ENCODE data around the gene ANKRD11.

Gene ANKRD11

DNA sequence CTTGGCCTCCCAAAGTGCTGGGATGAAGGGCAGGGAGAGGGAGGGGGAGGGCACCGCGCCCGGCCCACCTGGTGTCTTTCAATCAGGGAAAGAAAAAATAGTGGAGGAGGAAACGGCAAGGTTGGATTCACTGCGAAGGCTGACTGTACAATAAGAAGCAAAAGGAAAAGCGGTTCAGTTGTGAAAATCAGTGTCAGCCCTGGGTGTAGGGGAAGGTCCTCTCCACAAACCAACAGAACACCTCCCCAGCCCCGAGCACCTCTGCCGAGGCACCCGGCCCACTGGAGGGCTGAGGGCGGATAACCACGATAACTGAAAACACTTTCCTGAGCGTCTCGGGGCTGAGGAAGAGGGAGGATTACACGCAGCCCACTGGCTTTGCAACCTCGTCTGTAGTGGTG, 16.4 kb upstream of the ANKRD11 start:
- FAIRE-seq, result no peak

DNA sequence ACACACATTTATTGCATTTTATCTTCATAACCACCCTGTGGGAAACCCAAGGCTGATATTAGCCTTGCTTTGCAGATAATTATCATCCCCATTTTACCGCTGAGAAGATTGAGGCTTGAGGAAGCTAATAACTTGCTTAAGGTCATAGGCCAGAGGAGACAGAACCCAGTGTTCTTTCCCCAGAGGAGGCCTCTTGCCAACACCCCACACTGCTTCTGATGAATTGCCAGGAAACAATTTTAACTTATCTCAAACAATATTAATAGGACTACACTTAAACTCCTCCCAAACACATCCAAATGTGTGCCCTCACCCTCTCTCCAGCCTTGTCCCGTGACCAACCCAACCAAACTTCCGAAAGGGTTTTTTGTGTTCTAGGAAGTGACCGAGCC, 15.7 kb upstream of the ANKRD11 start:
- no peak for FAIRE-seq

DNA sequence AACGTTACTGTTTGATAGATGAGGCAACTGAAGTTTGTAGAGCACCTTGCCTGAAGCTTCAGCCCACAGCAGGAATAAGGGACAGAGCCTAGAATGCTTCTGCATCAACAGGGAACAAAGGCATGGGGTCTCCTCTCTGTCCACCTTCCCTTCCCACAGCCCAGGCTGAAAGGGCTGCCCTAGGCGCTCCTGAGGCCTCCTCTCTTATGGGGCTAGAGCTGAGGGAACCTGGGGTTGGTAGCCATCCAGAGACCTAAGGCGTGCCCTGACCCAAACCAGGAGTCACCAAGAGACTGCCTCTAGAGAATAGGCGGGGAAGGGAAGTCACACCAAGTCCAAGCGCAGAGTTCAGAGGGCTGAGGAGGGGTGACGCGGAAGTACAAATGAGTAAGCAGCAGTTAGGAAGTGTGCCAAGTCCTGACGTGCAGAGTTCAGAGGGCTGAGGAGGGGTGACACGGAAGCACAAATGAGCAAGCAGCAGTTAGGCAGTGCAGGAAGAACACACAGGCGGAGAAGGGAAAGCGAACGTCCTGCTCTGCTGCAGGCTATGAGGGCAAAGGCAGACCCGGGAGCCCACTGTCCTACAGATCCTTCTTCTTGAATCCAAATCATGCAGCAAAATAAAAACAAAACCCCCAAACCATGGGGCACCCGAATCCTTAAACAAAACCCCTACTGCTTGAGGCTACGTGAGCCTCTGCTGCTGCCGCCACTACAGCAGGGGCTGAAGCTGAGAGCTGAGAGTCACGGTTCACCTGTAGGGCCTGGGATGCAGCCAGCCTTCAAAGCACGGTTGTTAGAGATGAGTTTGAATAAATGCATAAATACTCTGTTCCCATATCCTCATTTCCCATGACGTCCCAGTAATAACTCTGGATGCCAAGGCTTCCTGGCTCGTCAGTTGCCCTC, 15.1 kb upstream of the ANKRD11 start:
- FAIRE-seq, result no peak

DNA sequence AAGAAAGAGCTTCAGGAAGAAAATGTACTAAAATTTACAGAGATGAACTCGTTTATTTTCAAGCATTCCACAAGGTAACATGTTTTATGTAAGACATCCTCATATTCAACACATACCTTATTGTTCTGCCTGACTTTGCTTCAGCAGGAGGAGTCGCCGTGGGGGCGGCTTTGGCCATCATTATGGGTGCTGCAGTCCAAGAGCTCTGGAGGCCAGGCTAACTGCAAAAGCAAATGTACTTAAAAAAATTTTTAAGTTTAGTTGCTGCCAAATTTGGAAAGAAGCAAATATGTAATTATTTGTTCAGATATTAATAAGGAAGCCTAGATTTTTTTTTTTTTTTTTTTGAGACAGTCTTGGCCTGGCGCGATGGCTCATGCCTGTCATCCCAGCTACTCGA, 13.7 kb upstream of the ANKRD11 start:
- no peak for FAIRE-seq

DNA sequence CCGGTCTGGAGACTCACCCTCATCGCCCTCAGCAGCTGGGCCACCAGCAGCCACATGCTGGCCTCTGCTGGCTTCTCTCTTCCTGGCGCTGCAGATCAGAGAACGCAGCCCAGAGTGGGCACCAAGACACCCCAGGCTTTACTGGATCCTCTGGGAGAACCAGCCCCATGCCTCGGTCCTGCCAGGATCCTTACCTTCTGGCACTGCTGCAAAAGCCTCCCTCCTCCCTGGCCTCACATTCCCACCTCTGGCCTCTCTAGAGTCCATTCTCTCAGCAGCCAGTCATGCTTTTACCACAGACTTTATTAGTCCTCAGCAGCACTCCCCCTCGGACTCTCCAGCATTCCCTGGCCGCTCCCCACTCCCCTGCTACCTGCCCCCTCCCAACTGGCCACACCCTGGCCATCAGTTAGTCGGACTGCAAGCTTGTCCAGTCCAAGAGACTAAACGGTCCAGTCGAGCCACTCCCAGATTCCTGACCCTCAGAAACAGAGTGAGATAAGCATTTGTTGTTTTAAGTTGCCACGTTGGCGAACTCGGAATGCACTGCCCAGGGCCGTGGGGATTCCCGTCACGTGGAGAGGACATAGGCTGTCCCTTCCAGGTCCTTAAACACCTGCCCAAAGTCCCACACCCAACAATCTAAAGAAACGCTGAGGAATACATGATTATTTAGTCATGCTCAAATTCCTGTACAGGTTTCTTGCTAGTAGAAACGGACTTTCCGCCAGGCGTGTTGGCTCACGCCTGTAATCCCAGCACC, 11.9 kb upstream of the ANKRD11 start:
- no peak for FAIRE-seq

DNA sequence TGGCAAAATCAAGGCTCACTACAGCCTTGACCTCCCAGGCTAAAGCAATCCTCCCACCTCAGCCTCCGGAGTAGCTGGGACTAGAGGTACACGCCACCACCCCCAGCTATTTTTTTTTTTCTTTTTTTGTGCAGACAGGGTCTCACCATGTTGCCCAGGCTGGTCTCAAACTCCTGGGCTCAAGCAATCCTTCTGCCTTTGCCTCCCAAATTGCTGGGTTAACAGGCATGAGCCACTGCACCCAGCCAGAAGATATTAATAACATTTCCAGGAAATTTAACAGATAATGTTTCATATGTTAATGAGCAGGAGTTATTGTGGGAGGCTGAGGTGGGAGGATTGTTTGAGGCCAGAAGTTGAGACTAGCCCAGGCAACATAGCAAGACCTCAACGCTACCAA, 9.4 kb upstream of the ANKRD11 start:
- no peak for FAIRE-seq

DNA sequence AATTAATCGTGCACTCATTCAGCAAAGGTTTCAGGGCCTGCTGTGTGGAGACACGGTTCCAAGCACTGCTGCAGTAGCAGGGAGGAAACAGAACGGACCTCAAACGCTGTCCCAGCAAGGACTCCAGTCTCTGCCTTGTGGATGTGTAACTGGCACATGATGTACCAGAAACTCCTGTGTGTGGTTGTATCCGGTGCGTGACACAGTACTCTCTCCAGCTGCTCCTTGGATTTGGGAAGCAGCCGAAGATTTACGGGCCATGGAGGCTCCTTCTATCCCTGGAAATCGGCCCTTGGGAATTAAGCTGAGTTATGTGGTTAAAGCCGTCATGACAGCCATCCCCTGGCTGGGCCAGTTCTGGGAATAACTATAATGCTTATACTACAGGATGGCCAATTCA, 8.5 kb upstream of the ANKRD11 start:
- no peak for FAIRE-seq

DNA sequence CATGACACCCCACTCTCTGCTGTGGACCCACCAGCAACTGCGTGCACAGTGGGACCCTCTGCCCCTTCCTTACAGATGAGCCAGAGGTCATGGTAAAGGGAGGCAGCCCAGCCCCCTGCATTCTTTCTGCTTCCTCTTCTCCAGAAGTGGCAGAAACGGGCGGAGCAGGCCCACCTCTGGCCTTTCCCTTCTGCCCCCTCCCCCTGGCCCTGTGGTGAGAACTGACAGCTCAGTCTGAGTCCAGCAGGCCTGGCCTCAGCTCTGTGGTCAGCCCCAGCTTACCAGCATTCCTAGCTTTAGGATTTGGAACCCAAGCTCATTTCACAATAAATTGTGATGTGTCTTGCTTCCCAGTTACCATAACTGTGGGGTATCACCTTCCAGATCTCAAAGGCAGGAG, 4.8 kb upstream of the ANKRD11 start:
- no peak for FAIRE-seq

DNA sequence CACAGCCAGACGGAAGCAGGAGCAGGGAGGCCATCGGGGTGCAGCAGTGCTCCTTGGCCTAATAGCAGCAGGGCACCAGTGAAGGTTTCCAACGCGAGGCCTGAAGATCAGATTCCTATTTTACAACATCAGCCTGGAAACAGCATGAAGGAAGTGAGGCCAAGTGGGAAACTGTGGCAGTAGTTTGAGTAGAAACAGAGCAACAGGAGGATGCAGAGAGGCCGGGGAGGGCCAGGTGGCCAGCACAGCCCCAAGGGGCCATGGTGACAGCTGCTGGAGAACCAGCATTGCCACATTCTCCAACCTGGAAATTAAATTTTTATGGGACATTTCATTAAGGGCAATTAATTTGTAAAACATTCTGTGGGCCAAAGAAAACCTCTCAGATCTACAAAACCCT, 3.4 kb upstream of the ANKRD11 start:
- no peak for FAIRE-seq

DNA sequence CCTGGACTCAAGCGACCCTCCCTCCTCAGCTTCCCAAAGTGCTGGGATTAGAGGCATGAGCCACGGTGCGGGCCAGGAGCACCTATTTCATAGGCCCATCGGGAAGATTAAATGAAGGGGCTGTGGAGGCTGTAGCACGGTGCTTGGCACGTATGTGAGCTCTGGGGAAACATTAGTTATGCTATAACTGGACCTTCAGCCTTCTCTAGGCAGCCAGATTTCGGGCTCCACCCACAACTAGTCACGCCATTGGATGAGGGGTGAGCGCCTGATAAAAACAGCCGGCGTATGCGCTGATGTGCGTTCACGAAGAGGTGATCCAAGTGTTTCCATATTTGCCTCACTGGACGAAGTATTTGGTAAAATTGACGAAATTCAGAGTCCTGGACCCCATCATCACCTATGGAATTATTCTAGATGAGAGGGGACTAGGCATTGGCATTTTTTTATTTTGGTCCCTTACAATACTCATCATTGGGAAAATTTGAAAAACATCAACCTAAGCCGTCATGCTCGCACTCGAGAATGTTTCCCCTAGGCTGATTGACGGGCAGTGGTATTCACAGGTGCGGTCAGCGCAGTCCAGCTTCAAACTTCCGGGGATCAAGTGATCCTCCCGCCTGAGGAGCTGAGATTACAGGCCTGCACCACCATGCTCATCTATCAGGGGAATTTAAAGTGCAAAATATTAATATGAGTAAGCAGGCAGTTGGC, 1.8 kb upstream of the ANKRD11 start:
- FAIRE-seq, result no peak

DNA sequence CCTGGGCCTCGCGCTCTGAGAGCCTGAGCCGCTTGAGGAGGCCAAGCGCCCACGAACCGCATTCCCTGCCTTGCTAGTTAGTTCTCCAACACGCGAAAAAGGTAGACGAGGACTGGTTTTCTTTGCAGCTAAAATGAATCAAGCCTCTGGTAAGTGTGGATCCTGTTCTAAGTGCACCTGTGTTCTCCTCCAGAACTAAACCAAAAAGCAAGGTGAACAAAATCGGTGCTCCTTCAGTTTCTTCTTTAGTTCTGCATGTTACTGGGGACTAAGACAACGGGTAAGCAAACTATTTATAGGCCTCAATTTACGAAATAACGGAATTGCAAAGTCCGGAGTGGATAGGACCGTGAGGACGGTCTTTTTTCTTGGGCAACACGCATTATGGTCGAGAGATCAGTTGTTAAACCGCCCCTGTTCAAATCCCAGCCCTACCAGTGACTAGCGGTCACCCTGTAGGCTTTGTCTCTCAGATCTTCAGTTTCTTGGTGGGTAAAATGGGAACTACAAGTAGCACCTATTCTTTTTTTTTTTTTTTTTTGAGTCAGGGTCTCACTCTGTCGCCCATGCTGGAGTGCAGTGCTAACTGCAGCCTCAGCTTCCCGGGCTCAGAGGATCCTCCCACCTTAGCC, 993 bp upstream of the ANKRD11 start:
- FAIRE-seq, result no peak

DNA sequence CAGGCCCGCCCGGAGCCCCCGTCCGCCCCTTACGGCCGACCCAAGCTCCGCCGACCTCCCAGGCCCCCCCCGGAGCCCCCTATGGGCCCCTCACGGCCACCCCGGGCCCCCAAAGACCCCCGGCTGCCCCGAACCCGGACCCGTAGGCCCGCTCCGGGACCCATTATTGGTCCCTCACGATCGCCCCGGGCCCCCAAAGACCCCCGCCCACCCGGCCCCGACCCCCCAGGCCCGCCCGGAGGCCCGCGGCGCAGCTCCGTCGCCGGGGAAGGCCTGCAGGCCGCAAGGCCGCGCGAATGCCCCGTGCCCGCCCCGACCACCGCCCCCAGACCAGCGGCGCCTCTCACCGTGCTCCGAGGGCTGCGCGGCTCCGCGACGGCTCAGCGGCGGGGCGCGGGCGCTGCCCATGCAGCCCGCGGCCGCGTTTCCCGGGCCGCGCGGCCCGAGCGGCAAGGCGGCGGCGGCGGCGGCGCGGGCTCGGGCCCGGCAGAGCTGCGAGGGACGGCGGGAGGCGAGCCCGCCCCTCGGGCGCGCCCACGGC, 393 bp downstream of the ANKRD11 start:
- no peak for FAIRE-seq

DNA sequence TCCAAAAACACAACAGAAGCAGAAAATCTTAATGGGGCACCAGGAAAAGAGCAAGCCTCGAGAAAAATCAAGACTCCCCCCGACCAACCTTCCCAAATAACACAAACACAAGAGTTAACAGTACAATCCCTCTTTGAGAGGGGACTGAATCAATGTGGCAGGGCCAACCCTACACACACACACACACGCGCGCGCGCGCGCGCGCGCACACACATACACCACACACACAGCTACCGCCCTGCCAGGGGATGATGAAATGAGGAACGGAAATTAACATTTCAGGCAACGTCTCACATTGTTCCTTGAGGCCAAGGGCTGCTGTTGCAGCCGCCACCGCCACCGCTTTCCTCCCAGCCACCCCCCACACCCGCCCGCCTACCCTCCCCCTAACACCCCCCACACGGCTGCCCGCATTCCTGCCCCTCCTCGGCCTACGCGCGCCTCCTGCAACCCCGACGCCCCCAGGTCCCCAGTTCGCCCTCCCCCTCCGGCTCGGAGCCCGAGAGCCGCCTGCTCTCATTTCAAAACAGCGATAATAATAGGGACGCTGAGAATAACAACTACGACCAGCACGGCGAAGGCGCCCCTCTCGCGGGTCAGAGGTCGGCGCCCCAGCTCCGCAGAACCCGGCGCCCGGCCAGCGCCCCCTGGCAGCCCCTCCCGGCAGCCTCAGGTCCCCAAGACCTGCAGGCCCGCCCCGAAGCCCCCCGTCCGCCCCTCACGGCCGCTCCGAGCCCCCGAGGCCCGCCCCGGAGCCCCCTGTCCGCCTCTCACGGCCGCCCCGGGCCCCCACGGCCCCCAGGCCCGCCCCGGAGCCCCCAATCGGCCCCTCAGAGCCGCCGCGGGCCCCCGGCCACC, 1.1 kb downstream of the ANKRD11 start:
- no peak for FAIRE-seq

DNA sequence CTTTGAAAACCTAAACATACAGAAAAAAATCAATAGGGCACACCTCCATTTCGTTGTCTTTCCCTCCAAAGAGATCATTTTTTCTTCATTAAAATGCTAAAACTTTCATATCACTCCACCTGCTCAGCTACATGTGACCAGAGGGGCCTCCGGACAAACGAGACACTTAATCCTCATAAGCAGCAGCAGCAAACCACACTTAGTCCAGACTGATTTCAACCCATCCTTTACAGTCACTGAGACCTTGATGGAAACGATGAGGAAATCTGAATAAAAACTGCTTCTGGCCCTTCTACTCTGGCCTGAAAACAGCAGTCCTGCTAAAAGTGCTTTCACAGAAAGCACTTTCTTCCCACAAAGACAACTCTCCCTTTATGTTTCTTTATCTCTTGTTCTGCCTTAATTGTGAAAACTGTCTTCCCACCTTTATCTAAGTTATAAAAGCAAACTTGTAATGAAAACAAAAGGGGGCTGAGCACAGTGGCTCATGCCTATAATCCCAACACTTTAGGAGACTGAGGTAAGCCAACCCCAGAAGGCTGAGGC, 4.6 kb downstream of the ANKRD11 start:
- FAIRE-seq, result no peak

DNA sequence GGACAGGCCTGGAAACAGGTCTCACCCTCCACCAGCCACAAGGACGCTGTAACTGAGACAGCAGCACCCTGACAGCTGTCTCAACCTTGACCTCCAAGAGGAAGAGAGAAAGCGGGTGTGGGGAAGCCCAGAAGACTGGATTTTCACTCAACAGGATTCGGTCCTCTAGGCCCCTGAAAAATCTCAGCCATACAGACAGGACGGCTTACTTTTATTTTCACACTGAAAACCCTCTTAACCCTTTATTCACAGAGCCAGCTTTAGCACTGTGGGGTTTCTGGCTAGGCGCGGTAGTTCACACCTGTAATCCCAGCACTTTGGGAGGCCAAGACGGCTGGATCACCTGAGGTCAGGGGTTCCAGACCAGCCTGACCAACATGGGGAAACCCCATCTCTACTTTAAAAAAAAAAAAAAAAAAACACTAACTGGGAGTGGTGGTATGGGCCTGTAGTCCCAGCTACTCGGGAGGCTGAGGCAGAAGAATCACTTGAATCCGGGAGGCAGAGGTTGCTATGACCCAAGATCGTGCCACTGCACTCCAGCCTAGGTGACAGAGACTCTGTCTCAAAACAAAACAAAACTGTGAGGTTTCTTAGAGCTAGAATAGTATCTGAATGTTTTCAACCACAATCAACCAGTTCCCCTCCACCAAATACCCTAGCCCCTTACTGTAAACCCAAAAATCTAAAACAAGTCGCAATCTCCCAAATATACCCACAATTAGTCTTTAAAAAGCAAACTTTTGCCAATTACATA, 5.3 kb downstream of the ANKRD11 start:
- FAIRE-seq, result no peak

DNA sequence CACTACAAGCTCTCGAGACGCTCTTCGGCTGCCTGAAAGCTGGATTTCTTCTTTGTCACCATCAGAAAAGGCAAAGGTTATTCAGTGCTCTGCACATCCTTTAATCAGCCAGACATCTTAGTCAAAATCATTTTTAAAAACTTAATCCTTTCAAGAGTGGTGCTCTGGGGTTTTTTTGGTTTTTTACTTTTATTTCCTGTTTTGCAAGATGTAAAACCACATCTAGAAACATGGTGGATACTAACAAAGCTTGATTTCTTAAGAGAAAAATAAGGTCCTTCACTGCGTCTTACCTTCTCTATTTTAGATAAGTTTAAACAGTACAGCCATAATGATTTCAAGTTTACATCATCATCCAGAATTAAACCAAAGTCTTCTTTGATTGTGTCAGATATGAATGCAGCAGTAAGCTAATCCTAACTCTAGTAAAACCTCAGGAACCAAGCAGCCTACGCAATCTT, 6.3 kb downstream of the ANKRD11 start:
- no peak for FAIRE-seq

DNA sequence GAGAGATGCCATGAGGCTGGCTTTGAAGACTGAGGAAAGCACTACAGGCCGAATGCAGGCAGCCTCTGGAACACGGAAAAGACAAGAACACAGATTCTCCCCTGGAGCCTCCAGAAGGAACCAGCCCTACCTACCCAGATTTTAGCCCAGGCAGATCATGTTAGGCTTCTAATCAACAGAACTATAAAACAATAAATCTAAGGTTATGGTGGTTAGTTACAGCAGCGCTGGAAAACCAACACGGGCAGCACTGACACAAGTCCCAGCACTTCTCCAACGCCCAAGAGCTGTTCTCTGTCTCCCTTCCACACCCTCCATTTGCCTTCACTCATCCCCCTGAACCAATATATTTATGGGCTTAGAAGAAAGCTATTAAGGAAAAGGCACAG, 7.5 kb downstream of the ANKRD11 start:
- FAIRE-seq, result no peak

DNA sequence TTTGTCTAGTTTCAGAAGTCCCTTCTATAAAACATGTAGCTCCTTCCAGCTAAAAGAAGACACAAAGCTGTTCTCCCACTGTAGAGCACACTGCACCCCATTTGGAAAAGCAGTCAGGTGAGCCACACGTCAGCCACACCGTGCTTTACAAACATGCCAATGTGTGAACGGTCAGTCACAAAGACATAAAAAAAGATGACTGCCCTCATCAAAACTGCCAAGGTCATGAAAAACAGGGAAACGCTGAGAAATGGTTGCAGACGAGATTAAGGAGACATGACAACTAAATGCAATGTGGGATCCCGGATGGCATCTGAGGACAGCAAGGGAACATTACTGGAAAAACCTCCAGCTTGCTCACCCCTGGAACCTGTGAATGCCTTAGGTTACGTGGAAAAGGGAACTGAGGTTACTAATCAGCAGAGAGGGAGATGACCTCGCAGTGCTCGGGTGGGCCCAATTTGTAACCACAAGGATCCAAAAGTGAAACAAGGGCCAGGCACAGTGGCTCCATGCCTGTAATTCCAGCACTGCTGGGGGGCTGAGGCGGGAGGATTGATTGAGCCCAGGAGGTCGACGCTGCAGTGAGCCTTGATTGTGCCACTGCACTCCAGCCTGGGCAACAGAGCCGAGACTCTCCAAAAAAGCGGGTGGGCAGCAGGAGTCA, 8.1 kb downstream of the ANKRD11 start:
- FAIRE-seq, result no peak

DNA sequence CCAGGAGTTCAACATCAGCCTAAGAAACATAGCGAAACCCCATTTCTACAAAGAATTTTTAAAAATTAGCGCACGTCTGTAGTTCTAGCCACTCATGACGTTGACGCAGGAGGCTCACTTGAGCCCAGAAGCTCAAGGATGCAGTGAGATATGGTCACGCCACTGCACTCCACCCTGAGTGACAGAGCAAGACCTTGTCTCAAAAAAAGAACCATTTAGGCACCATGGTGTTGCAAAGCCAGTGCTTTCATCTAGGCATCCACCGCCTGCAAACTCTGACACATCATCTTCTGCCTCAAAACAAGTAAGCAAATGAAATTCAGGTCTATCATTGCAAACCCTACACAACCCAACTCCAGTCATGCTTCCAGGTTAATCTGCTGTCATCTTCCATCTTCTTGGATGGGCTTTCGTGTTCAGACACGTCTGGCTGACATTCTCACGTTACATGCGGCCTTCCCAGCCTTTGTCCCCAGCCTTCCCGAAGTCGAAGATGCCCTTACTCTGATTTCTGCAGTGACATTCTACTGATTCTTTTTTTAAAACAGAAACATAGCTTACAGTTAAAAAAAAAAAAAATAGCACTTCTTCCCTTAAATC, 8.9 kb downstream of the ANKRD11 start:
- FAIRE-seq, result no peak
